Measurements from ENCODE around the gene KCNK16.

Gene KCNK16

DNA sequence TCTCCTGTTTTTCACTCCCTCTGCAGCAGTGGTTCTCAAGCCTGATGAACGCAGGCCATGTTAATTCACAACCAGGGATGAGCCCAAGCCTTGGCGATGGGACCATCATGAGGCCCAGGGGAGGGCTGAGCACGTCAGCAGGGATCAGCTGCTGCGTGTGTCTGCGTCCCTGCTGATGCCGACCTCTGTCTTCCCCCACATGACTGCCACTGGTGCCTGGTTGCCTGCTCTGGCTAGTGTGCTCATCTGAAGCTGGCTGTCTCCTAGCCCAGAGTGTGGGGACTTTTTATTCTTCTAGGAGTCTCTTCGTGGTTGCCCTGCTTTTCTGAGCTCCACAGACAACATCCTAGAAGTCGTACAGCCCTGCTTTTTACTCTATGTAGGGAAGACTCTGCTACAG, 40.8 kb upstream of the KCNK16 start:
- H3K4me3 ChIP-seq (ENCODE audit: low read depth, low read length): no peak overlapping the region
- no peak for DNase-seq (ENCODE audit: low read depth)
- TF ChIP-seq CTCF (conservative IDR thresholded peaks at IDR 0.05; ENCODE audit: low read depth, low read length): no peak

GRCh38 chr6:39362487-39362865, 40.0 kb upstream of the KCNK16 start:
- peak; percentile 4 for TF ChIP-seq CTCF (conservative IDR thresholded peaks at IDR 0.05; ENCODE audit: low read depth, low read length)
- no peak overlapping the region for H3K4me3 ChIP-seq (ENCODE audit: low read depth, low read length)
- no peak for DNase-seq (ENCODE audit: low read depth)

DNA sequence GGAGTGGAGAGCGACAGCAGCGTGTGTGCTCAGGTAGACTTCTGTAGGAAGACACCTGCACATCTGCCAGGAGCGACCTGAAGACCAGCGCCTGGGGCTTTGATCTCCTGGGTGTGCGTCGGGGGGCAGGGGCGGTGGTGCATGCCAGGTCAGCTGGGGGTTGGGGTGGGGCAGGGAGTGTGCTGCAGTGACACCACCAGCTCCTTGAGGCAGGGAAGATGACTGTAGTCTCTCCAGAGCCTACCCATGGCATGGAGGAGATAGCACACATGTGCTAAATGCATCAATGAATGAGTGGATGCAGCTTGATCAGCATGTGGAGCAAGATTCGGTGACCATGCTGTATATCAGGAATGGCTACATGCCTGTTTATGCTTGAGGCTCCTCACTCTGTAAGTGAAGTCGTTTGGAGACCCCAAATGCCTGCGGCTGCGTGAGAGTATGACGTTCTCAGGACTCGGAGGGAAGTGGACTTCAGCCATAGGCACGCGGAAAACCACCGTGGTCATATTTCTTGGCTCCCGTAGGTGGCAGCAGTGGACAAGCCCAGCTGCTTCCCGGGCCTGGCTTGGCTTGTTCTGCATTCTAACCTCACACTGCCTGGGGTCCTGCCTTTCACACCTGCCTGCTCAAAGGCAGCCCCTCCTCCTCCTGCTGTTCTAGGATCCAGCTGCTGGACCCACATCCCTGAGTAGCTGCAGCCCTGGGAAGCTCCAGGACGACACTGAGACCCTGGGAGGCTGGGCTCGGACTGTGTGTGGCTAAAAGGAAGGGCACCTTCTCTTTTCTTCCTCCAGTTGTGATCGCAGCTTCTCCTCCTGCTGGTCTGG, 39.4 kb upstream of the KCNK16 start:
- H3K4me3 ChIP-seq (ENCODE audit: low read depth, low read length): no peak overlapping the region
- DNase-seq (ENCODE audit: low read depth): peak; percentile 78
- TF ChIP-seq CTCF (conservative IDR thresholded peaks at IDR 0.05; ENCODE audit: low read depth, low read length): peak; percentile 90

- H3K4me3 ChIP-seq (ENCODE audit: low read depth, low read length): no peak overlapping the region
- TF ChIP-seq CTCF (conservative IDR thresholded peaks at IDR 0.05; ENCODE audit: low read depth, low read length): no peak
- no peak for DNase-seq (ENCODE audit: low read depth)
These were observed 37.9 kb upstream of the KCNK16 start for GRCh38 chr6:39360378-39360777.

GRCh38 chr6:39357998-39358686, 35.6 kb upstream of the KCNK16 start:
- peak; percentile 93 for DNase-seq (ENCODE audit: low read depth)
- no peak for TF ChIP-seq CTCF (conservative IDR thresholded peaks at IDR 0.05; ENCODE audit: low read depth, low read length)
- no peak overlapping the region for H3K4me3 ChIP-seq (ENCODE audit: low read depth, low read length)

DNA sequence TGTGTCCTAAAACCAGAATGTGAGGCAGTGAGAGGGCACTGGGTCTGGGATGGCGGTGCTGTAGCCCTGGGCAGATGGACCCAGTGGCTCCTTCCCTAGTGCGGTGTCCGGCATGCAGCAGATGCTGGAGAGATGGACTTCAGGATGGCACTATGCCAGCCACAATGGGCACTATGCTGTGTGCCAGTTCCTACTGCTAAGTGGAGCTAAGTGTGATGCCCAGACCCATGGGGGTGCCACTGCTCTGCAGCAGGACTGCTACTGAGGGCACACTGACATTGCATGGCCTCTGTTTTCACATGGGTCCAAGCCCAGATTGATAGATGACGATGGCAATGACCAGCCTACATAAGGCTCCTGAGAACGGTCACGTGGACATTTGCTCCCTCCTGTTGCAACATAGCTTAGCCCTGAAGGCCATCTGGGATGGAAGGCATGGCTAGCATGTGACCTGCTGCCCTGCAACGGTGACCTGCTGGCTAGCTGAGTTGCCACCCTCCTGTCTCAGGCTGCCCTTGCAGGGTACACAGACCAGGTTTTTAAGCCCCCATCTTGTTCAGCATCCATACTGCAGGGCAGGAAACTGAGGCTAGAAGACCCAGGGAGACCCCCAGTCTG, 31.3 kb upstream of the KCNK16 start:
- DNase-seq (ENCODE audit: low read depth): no peak
- TF ChIP-seq CTCF (conservative IDR thresholded peaks at IDR 0.05; ENCODE audit: low read depth, low read length): no peak

More for the DNA sequence above, 31.3 kb upstream of the KCNK16 start:
- no peak overlapping the region for H3K4me3 ChIP-seq (ENCODE audit: low read depth, low read length)

All from choroid plexus epithelial cell (primary cell).